NCI-H1105 (cell line): ENCODE data around the gene UBE2Q2.
A peak's percentile ranks its signal among the peaks of the same experiment; 100 is the strongest.

Experiments used
- DNase-seq: peaks from one replicate; lab custom pipeline; 2025; lab: John Stamatoyannopoulos, UW

The UBE2Q2 gene

DNA sequence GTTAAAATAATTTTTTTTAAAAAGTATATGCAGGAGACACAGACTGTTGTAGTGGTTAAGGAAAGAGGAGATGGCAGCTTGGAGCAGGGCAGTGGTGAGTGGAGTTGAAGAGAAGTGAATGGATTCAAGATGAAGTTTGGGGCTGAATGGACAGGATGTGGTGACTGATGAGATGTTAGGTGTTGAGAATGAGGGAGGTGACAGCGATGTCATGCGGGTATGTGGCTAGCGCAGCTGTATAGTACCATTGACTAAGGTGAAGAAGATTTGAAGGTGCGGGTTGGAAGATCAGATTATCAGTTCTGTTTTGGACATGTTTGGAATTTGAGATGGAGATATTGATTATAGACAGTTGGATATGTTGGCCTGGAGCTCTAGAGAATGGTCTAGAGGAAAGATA lies 80.5 kb downstream of the UBE2Q2 start:
- DNase-seq, result no peak

DNA sequence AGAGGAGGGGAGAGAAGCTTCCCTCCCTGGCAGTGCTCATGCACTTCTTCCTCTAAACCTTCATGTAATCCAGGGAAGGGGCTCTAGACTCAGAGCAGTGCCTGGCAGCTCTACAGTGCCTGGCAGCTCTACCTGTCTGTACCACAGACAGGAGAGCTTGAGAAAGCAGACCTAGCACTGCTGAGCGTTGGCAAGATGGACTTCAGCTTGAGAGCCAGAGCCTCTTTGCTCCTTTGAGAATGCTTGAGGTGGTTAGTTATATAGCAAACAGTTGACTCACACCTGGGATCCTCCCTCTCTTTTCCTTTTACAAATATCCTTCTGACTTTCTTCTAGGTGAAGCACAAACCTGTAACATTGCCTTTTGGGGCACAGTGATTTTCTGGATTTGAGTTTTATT lies 81.3 kb downstream of the UBE2Q2 start:
- no peak for DNase-seq

DNA sequence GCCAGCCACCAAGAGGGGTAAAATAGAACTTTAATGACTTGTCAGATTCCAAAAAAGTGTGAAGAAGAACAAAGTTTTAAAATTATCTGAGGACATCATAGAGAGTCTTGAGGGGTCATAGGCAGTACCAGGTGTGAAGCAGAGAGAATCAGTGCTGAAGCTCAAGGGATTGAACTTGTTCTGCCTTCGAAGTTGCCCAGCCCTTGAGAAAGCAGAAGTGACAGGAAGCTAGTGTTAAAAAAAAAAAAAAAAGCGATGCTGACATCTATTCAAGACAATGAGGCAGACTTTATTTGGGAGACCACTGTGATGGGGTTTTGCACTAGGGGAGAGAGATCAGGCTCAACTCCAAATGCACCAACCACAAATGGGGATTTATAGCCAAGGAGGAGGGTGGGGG lies 82.2 kb downstream of the UBE2Q2 start:
- no peak for DNase-seq

DNA sequence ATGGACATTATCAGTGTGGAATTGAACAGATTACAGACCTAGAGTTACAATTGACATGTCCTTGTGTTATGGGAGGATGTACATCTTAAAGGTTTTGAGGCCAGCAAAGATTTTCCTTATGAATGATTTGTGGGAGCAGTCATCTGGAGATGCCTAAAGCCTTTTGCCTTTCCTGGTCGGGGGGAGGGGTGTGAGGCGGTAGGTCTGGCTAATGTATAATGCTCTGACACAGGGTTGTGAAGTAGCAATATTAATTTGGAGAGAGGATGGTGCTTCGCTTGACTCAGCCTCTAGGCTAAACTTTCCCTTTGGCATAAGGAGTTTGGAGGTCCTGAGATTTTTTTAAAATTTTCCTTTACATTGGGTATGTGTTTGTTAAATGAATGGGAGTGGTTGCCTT lies 83.7 kb downstream of the UBE2Q2 start:
- no peak for DNase-seq

DNA sequence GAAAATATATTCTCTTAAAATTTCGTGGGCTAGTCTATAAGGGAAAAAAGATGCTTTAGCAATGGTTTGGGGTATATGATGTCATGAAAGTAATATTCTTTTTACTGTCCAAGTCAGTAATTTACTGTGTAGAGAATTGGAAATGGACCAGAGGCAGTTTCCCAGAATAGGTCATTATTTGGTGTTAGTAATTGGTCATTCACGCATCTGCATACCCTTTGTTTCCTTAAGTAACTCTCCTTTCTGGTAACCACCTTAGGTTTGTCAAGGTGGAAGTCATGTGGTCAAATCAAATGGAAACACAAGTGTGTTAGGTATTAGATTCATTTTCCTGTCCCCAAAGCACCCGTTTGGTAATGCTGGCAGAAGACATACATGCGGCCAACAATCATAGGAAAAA lies 84.4 kb downstream of the UBE2Q2 start:
- DNase-seq, result no peak

DNA sequence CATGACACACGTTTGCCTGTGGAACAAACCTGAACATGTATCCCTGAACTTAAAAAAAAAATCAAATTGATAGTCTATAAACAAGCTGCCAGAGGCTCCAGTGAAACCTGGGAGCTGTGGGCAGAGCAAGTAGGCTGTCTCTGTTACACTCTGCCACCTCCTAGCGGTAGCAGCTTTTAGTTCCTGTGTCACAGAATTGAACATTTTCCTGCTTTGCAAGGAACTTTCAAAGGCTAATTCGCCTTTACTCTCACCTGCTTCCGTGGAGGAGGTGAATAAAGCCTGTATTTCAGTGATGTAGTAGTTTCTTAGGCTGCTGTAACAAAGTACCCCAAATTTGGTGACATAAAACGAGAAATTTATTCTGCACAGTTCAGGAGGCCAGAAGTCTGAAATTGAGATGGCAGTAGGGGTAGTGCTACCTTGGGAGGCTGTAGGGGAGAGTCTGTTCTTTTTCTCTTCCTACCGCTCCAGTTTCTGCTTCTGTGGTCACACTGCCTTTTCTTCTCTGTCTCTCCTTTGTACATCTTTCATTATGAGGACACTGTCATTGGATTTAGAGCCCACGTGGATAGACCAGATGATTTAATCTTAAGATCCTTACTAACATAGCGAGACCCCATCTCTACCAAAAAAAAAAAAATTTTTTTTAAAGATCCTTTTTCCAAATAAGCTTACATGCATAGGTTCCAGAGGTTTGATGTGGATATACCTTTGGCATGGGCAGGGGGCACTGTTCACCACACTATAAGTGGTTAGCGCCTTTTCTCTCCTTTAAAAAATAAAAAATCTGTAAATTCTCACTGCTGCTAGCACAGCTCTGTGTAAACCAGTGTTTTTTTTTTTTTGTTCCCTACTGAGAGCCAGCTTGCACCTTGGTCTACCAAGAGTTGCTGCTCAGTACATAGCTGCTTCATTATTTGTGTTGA lies 85.7 kb downstream of the UBE2Q2 start:
- no peak for DNase-seq

DNA sequence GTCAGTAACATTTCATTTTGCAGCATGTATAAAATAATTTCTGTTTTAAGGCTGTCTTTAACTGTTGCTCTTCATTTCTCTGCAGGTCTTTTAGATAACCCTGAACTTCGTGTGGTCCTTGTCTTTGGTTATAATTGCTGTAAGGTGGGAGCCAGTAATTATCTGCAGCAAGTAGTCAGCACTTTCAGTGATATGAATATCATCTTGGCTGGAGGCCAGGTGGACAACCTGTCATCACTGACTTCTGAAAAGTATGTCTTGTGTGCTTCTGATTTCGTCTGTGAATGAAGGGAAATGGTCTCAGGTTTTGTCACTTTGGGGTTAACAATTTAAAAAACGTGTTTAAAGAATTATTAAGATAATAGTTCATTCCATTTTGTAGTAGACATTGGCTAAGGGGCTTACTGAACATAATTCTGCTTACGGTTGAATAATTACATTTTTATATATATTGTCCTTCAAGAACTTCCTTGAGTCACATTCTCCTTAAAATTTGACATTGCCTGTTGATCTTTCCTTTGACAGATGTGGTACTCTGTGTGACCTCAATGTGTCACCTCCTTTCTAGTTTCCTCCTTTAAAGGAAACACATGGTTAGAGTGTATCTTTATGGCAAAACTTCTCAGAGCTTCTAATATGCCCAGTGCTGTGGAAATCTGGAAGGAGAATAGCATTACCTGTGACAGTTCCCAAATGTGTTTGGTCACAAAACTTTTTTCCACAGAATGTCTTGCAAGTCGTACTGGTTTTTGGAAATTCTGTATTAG lies 86.7 kb downstream of the UBE2Q2 start:
- peak; percentile 34 for DNase-seq

DNA sequence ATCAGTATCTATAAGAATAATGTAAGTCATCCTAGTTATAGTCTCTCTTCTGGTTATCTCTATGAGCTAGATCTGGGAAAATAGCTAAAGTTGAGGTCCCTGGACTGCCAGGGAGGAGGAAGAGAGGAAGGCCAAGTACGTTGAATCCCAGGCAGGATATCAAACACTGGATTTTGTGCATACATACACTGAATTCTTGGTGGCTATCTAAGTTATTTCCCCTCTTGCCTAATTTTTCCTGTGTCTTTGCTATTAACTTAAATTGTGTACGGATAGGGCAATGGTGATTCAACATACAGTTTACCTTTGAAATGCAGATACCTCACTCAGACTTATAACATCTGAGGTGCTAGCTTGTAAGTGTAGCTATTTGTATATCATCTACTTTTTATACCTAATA lies 87.6 kb downstream of the UBE2Q2 start:
- no peak for DNase-seq

DNA sequence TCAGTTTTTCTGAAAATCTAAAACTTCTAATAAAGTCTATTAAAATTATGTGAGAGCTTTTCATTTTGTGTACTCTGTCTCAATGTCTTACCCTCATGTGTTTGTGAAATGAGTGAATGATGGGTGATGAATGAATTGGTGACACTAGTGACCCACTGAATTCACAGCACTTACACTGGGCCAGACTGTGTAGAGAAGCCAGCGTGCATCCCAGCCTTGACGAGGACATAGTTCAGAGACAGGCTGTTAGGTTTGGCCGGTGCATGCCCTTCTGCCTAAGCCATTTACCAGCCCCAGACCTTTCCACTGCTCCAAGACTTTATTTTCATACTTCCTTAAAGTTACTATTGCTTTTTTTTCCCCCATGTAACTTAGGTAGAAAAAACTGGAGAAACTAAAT lies 99.2 kb downstream of the UBE2Q2 start:
- no peak for DNase-seq

DNA sequence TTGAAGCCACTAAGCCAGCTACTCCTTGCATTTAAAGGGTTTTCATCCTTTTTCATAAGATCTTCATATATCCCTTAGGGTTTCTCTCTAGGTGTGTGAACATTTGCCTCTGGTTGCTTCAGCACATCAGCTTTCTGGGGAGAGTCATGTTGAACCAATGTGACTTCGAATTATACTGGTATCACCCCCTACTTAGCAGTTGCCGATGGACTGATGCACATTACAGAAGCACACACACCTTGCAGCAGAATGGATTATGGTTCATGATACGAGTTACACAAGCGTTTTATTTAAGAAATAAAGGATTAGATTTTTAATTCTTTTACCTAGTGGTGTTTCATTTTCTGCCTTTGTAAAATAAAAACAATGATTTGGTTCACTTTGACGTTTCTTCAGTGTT lies 100.0 kb downstream of the UBE2Q2 start:
- no peak for DNase-seq

DNA sequence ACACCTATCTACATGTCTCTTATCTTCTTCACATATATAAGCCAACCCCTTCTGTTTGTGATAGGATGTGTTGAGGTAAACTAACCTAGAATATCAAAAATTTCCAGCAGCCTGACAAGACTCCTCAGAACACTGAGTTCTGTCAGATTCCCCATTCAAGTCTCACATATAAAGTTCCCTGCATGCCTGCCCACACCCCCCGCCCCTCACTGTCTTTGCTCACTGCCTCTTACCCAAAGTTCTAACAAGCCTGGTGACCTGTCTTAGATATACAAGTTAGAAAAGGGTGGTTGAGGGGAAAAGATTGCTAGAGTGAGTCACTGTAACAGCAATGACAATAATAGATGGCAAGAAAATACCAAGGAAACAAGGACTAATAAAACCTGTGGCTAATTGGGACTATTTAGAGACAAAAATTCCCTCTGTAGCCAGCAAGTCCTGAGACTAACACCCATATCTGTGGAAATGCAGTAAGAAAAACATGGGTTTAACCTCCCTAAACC lies 100.5 kb downstream of the UBE2Q2 start:
- no peak for DNase-seq

DNA sequence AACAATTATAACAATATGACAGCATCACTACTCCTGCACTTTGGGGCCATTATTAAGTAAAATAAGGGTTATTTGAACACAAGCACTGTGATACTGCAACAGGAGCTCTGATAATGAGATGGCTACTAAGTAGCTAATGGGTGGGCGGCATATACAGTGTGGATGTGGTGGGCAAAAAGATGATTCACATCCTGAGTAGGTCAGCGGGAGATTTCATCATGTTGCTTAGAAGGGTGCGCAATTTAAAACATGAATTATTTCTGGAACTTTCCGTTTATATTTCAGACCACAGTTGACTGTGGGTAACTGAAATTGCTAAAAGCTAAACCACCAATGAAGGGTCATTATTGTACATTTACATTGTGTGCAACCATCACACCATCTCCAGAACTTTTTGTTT lies 102.7 kb downstream of the UBE2Q2 start:
- DNase-seq, result no peak

DNA sequence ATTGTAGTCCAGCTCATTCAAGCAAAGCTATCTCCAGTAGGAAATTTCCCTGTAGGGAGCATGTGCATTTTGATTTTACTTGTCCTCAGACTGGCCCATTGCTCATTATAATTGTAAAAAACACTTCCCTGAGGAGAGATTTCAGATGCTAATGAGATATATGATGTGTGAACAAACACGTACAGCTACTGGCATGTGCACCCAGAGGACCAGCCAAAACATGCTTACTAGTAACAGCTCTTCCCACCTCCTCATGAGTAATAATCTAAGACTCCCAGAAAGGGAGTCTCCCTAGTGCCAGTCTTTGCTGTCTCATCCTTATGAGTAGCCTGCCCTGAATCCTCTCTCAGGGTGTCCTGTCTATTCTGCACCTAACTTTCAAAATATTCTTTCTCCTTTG lies 103.8 kb downstream of the UBE2Q2 start:
- DNase-seq, result no peak

DNA sequence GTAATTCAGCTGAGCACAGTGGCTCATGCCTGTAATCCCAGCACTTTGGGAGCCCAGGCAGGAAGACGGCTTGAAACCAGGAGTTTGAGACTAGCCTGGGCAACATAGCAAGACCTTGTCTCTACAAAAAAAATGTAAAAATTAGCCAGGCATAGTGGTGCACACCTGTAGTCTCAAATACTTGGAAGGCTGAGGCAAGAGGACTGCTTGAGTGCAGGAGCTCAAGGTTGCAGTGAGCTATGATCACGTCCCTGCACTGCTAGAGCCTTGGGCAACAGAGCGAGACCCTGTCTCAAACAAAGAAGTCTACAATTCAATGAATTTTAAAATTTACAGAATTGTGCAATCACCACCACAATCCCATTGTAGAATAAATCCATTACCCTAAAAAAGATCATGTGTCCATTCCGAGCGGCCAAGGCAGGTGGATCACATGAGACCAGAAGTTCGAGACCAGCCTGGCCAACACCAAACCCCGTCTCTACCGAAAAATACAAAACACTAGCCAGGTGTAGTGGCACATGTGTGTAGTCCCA lies 105.6 kb downstream of the UBE2Q2 start:
- DNase-seq, result no peak
